ENCODE measurements around the gene DNLZ.

DNA sequence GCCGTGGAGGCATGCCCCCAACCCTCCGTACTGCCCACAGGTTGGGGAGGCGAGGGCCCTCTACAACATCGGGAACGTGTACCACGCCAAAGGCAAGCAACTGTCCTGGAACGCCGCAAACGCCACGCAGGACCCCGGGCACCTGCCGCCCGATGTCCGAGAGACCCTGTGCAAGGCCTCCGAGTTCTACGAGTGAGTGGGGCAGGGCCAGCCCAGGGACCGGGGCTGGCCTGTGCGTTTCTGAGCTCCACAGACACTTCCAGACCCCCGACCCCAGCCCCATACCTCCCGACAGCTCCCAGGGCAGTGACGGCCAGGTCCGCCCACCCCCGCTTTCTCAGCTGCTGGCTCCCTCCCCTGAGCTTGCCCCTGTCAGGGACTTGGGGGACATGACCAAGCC, 26.7 kb downstream of the DNLZ start:
- TF ChIP-seq POLR2A (IDR thresholded peaks at IDR 0.05), result no peak
- TF ChIP-seq, protein P1, sequence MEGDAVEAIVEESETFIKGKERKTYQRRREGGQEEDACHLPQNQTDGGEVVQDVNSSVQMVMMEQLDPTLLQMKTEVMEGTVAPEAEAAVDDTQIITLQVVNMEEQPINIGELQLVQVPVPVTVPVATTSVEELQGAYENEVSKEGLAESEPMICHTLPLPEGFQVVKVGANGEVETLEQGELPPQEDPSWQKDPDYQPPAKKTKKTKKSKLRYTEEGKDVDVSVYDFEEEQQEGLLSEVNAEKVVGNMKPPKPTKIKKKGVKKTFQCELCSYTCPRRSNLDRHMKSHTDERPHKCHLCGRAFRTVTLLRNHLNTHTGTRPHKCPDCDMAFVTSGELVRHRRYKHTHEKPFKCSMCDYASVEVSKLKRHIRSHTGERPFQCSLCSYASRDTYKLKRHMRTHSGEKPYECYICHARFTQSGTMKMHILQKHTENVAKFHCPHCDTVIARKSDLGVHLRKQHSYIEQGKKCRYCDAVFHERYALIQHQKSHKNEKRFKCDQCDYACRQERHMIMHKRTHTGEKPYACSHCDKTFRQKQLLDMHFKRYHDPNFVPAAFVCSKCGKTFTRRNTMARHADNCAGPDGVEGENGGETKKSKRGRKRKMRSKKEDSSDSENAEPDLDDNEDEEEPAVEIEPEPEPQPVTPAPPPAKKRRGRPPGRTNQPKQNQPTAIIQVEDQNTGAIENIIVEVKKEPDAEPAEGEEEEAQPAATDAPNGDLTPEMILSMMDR (IDR thresholded peaks at IDR 0.05), result no peak

Measured in adrenal gland (tissue), 5 donors.